GM19023 (cell line): Measurements from ENCODE around the gene PBX1.

Source experiments
- ATAC-seq: cut with Tn5 transposase; IDR thresholded peaks from one replicate; pipeline ENCODE4 v1.9.1; 2021; ENCODE audit warnings: mild to moderate bottlenecking, moderate library complexity; ENCODE audit not compliant: unreplicated experiment

The PBX1 gene

GRCh38 chr1:164901031-164901430, 342.0 kb downstream of the PBX1 start:
- ATAC-seq = no peak
